ENCODE data around the gene TRIB2. TPM values are rescaled to one million over a fixed set of nuclear protein-coding genes. Genes with fewer than 3 reads are reported as not detected.

Gene TRIB2
- total and polyA plus RNA-seq, 4 donors: 6.7 to 27.8 (median 12.3) TPM

- Histone ChIP-seq H3K27ac (ENCODE audit: low read depth in 1 of 2, low read length in 2 of 2) (no peak overlapping the region), H3K4me1 (ENCODE audit: control insufficient read depth in 4 of 4, insufficient read depth in 4 of 4, low read length in 3 of 4) (no peaks in the 10 kb centered on the region), H3K9ac (ENCODE audit: low read depth in 1 of 2, low read length in 2 of 2) (no peak overlapping the region), H3K9me3 (ENCODE audit: control insufficient read depth in 4 of 4, low read length in 3 of 4) (no peaks in the 10 kb centered on the region), H3K27me3 (ENCODE audit: control insufficient read depth in 4 of 4, insufficient read depth in 4 of 4, low read length in 3 of 4) (no peaks in the 10 kb centered on the region), H3K4me3 (ENCODE audit: low read depth in 1 of 3, low read length in 3 of 3) (no peak overlapping the region), H3K36me3 (ENCODE audit: control insufficient read depth in 4 of 4, insufficient read depth in 3 of 4, low read depth in 1 of 4, low read length in 3 of 4) (no peaks in the 10 kb centered on the region)
- DNase-seq (ENCODE audit: low spot score): no peak
- TF ChIP-seq, protein P1, sequence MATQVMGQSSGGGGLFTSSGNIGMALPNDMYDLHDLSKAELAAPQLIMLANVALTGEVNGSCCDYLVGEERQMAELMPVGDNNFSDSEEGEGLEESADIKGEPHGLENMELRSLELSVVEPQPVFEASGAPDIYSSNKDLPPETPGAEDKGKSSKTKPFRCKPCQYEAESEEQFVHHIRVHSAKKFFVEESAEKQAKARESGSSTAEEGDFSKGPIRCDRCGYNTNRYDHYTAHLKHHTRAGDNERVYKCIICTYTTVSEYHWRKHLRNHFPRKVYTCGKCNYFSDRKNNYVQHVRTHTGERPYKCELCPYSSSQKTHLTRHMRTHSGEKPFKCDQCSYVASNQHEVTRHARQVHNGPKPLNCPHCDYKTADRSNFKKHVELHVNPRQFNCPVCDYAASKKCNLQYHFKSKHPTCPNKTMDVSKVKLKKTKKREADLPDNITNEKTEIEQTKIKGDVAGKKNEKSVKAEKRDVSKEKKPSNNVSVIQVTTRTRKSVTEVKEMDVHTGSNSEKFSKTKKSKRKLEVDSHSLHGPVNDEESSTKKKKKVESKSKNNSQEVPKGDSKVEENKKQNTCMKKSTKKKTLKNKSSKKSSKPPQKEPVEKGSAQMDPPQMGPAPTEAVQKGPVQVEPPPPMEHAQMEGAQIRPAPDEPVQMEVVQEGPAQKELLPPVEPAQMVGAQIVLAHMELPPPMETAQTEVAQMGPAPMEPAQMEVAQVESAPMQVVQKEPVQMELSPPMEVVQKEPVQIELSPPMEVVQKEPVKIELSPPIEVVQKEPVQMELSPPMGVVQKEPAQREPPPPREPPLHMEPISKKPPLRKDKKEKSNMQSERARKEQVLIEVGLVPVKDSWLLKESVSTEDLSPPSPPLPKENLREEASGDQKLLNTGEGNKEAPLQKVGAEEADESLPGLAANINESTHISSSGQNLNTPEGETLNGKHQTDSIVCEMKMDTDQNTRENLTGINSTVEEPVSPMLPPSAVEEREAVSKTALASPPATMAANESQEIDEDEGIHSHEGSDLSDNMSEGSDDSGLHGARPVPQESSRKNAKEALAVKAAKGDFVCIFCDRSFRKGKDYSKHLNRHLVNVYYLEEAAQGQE (IDR thresholded peaks at IDR 0.05): no peak
- TF ChIP-seq NR2F2 (IDR thresholded peaks at IDR 0.05): no peak
- 66% methylated on average over 4 of the region's 4 CpGs for WGBS
These were observed 42.0 kb upstream of the TRIB2 start for GRCh38 chr2:12674644-12675328.

- Histone ChIP-seq H3K4me1 (ENCODE audit: control insufficient read depth in 4 of 4, insufficient read depth in 4 of 4, low read length in 3 of 4) (no peaks in the 10 kb centered on the region), H3K36me3 (ENCODE audit: control insufficient read depth in 4 of 4, insufficient read depth in 3 of 4, low read depth in 1 of 4, low read length in 3 of 4) (no peaks in the 10 kb centered on the region), H3K9me3 (ENCODE audit: control insufficient read depth in 4 of 4, low read length in 3 of 4) (no peaks in the 10 kb centered on the region), H3K27me3 (ENCODE audit: control insufficient read depth in 4 of 4, insufficient read depth in 4 of 4, low read length in 3 of 4) (no peaks in the 10 kb centered on the region), H3K9ac (ENCODE audit: low read depth in 1 of 2, low read length in 2 of 2) (no peak overlapping the region), H3K4me3 (ENCODE audit: low read depth in 1 of 3, low read length in 3 of 3) (no peak overlapping the region), H3K27ac (ENCODE audit: low read depth in 1 of 2, low read length in 2 of 2) (no peak overlapping the region)
- 89% methylated on average over 7 of the region's 7 CpGs for WGBS
- DNase-seq (ENCODE audit: low spot score): no peak
- no peak for TF ChIP-seq EGR1 (IDR thresholded peaks at IDR 0.05; ENCODE audit: low read depth in 2 of 2)
- no peak for TF ChIP-seq SP1 (IDR thresholded peaks at IDR 0.05)
- TF ChIP-seq, protein P2, sequence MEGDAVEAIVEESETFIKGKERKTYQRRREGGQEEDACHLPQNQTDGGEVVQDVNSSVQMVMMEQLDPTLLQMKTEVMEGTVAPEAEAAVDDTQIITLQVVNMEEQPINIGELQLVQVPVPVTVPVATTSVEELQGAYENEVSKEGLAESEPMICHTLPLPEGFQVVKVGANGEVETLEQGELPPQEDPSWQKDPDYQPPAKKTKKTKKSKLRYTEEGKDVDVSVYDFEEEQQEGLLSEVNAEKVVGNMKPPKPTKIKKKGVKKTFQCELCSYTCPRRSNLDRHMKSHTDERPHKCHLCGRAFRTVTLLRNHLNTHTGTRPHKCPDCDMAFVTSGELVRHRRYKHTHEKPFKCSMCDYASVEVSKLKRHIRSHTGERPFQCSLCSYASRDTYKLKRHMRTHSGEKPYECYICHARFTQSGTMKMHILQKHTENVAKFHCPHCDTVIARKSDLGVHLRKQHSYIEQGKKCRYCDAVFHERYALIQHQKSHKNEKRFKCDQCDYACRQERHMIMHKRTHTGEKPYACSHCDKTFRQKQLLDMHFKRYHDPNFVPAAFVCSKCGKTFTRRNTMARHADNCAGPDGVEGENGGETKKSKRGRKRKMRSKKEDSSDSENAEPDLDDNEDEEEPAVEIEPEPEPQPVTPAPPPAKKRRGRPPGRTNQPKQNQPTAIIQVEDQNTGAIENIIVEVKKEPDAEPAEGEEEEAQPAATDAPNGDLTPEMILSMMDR (IDR thresholded peaks at IDR 0.05; ENCODE audit: low read depth, low read length, missing input control): no peak
- no peak for TF ChIP-seq FOXA2 (IDR thresholded peaks at IDR 0.05)
- no peak for TF ChIP-seq TAF1 (conservative IDR thresholded peaks at IDR 0.05)
These were observed 41.4 kb upstream of the TRIB2 start for GRCh38 chr2:12675352-12675795.

DNA sequence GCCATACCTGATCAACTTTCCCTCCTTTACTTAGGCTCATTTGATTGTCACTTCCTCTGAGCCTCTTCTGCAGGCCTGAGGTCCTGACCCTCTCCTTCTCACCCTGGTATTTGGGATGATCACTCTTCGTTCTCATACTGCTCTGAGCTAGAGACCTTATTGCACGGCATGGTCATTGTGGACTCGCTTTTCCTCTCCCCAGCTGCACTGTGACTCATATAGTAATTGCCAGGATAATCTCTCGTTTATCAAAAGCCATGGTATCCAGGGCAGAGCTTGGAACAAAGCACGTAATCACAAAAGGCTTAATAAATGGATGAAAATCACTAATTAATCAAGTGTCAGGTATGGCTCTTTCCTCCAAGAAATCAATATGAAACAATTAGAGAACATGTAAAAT is 40.9 kb upstream of the TRIB2 start:
- TF ChIP-seq FOXA1 (IDR thresholded peaks at IDR 0.05) (no peak), YY1 (IDR thresholded peaks at IDR 0.05) (no peak), RAD21 (IDR thresholded peaks at IDR 0.05) (no peak)
- no peaks in the 10 kb centered on the region for H3K27me3 ChIP-seq (ENCODE audit: control insufficient read depth in 4 of 4, insufficient read depth in 4 of 4, low read length in 3 of 4)
- H3K4me1 ChIP-seq (ENCODE audit: control insufficient read depth in 4 of 4, insufficient read depth in 4 of 4, low read length in 3 of 4): no peaks in the 10 kb centered on the region
- no peak overlapping the region for H3K4me3 ChIP-seq (ENCODE audit: low read depth in 1 of 3, low read length in 3 of 3)
- H3K9ac ChIP-seq (ENCODE audit: low read depth in 1 of 2, low read length in 2 of 2): no peak overlapping the region
- no peaks in the 10 kb centered on the region for H3K36me3 ChIP-seq (ENCODE audit: control insufficient read depth in 4 of 4, insufficient read depth in 3 of 4, low read depth in 1 of 4, low read length in 3 of 4)
- H3K27ac ChIP-seq (ENCODE audit: low read depth in 1 of 2, low read length in 2 of 2): no peak overlapping the region
- H3K9me3 ChIP-seq (ENCODE audit: control insufficient read depth in 4 of 4, low read length in 3 of 4): no peaks in the 10 kb centered on the region
- DNase-seq (ENCODE audit: low spot score): no peak
- WGBS: 91% methylated on average over 5 of the region's 5 CpGs

All from liver (tissue), 9 donors.